GM19372 (cell line): Measurements from ENCODE around the gene SYNDIG1.
"Not testable (repeated sequence)": the region's sequence is repeated elsewhere in the genome, so short reads cannot be mapped to it uniquely, and the experiment has no call there.

Experiments used
- ATAC-seq: cut with Tn5 transposase; IDR thresholded peaks from one replicate; pipeline ENCODE4 v1.9.1; 2021; ENCODE audit warnings: mild to moderate bottlenecking, low read depth, moderate library complexity; ENCODE audit not compliant: unreplicated experiment

Gene SYNDIG1

GRCh38 chr20:24626141-24626540 is 156.7 kb downstream of the SYNDIG1 start:
- not testable (repeated sequence) for ATAC-seq

- no peak for ATAC-seq
Measured at GRCh38 chr20:24627291-24627690, 157.9 kb downstream of the SYNDIG1 start.

DNA sequence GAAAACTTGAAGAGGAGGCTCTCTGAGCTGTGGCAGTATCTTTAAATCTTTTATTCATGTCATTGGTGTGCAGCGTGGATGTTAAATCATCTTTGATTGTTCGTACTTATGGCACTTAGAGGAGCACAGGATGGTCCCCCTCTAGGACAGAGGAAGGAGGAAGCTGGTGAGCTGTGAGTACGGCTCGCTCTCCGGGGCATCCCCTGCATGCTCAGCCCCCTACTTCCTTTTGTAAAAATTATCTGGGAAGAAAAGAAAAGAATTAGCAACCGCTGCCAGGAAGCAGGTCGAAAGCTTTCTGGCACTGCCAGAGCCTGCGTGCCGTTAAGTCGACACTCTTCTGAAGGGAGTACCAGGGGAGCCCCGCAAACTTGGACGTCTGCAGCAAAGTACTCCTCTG is 158.5 kb downstream of the SYNDIG1 start:
- ATAC-seq, result no peak

- ATAC-seq, result no peak
Measured at GRCh38 chr20:24628985-24629384, 159.6 kb downstream of the SYNDIG1 start.

- no peak for ATAC-seq
Measured at GRCh38 chr20:24629668-24630067, 160.2 kb downstream of the SYNDIG1 start.

- ATAC-seq, result no peak
Measured at GRCh38 chr20:24630486-24631172, 161.2 kb downstream of the SYNDIG1 start.

GRCh38 chr20:24631173-24631505 is 161.7 kb downstream of the SYNDIG1 start:
- ATAC-seq, result no peak

DNA sequence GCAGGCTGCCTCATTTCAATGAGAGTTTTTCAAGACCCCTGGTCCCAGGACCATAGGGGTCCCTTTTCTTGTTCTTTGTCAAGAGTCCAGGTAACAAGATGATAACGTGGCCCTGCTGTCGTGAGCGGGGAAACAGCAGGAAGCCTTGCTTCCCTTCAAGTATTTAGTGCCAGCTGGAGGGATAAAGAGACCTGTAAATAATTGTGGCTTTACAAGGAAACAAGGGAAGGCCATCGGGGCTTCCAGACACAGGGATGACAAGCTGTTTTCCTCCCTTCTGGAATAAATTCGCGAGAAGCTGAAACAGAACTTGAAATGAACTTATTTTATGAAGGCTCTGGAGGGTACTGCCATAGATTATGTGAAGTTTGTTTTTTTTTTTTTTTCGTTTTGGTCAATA is 163.2 kb downstream of the SYNDIG1 start:
- ATAC-seq, result no peak

DNA sequence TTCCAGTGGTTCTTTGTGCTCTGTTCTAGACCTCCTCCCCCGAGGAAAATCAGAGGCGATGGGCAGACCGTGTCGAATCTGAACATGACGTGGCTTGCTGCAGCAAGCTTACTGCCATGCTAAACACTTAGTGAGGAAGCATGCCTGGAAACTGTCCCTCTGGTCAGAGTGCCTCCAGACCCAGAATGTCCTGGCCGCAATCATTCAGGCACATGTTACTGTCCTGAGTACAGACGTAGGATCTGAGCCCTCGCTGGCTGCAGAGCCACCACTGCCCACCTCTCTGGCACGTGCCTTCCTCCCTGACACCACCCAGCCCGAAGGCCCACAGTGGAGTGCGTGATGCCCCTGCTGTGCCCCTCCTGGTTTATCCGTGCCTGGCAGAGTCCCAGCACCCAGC is 163.6 kb downstream of the SYNDIG1 start:
- no peak for ATAC-seq

GRCh38 chr20:24633521-24633920 is 164.1 kb downstream of the SYNDIG1 start:
- no peak for ATAC-seq

DNA sequence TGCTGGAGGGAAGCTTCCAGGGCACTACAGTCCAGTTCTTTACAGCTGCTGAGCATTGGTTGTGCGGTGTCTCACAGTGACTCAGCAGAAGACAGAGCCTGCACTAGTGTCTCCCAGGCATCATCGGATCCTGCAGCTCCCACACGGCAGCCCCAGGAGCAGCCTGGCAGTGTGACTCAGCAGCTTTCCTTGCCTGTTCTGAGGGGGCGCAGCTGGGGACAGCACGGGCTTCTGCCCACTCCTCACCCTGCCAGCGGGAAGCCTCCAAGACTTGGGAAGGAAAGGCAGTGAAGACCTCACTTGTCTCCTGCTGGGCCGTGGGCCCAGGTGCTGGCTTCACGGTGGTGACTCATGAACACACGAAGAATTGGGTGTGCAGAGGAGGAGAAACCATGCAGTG is 165.4 kb downstream of the SYNDIG1 start:
- no peak for ATAC-seq

- no peak for ATAC-seq
Measured at GRCh38 chr20:24636626-24637025, 167.2 kb downstream of the SYNDIG1 start.

- no peak for ATAC-seq
Measured at GRCh38 chr20:24637087-24637486, 167.7 kb downstream of the SYNDIG1 start.

- no peak for ATAC-seq
Measured at GRCh38 chr20:24637941-24638340, 168.5 kb downstream of the SYNDIG1 start.

- ATAC-seq, result no peak
Measured at GRCh38 chr20:24638591-24639548, 169.4 kb downstream of the SYNDIG1 start.

GRCh38 chr20:24640276-24640675 is 170.8 kb downstream of the SYNDIG1 start:
- ATAC-seq, result no peak

- no peak for ATAC-seq
Measured at GRCh38 chr20:24640686-24641085, 171.3 kb downstream of the SYNDIG1 start.

- no peak for ATAC-seq
Measured at GRCh38 chr20:24643731-24644626, 174.6 kb downstream of the SYNDIG1 start.

- no peak for ATAC-seq
Measured at GRCh38 chr20:24646321-24646720, 176.9 kb downstream of the SYNDIG1 start.

- ATAC-seq, result no peak
Measured at GRCh38 chr20:24647713-24648112, 178.3 kb downstream of the SYNDIG1 start.

GRCh38 chr20:24648481-24648880 is 179.1 kb downstream of the SYNDIG1 start:
- ATAC-seq, result no peak
